Panc1 (cell line): ENCODE measurements around the gene ZNF185. TPM values are rescaled to one million over a fixed set of nuclear protein-coding genes. Genes with fewer than 3 reads are reported as not detected.

ENCODE experiments used
- ATAC-seq: fragments of 200-7000 bp; cut with Tn5 transposase; 2 replicates; pipeline ENCODE4 v1.9.1; 2020; ENCODE audit warnings: mild to moderate bottlenecking, moderate library complexity
- BruUV-seq: library from RNA; stranded (reverse); fragments of 400-500 nt; replicated peaks from 2 replicates; lab custom pipeline; 2021; lab: Mats Ljungman, UMichigan
- CTCF ChIA-PET: fragments of 300-600 bp; sonication (Branson Sonifier 250); formaldehyde crosslinking; loops from one replicate; lab custom pipeline; 2022; ENCODE audit warnings: antibody characterized with exemption; lab: Charles Lee
- POLR2A ChIA-PET: fragments of 300-600 bp; sonication (Branson Sonifier 250); formaldehyde crosslinking; loops from one replicate; lab custom pipeline; 2022; ENCODE audit warnings: antibody characterized with exemption; lab: Charles Lee
- DNase-seq: peaks from one replicate; pipeline ENCODE4 v3.0.0-alpha.2; 2010; ENCODE audit warnings: low read depth, low spot score
- H3K27ac ChIP-seq: 2 replicates; pipeline ENCODE4 v1.5.1; 2011; ENCODE audit warnings: mild to moderate bottlenecking, low read length, inconsistent platforms
- H3K27me3 ChIP-seq: fragments of 200-500 bp; sonication (Bioruptor generic); 2 replicates; pipeline ENCODE4 v1.6.0; 2014; ENCODE audit warnings: low read length, inconsistent platforms; ENCODE audit not compliant: control insufficient read depth, insufficient read depth
- H3K36me3 ChIP-seq: fragments of 200-500 bp; sonication (Bioruptor generic); 2 replicates; pipeline ENCODE4 v1.5.1; 2014; ENCODE audit warnings: inconsistent platforms, mild to moderate bottlenecking, low read length, moderate library complexity; ENCODE audit not compliant: control insufficient read depth, insufficient read depth
- H3K4me1 ChIP-seq: 2 replicates; pipeline ENCODE4 v1.5.1; 2011; ENCODE audit warnings: inconsistent platforms, mild to moderate bottlenecking, low read length, moderate library complexity; ENCODE audit not compliant: control insufficient read depth, insufficient read depth
- H3K4me3 ChIP-seq, 2 experiments: 2 replicates each; pipeline ENCODE4 v1.5.1; 2011 to 2012; ENCODE audit warnings: low read depth in 2 of 2, low read length in 2 of 2, mild to moderate bottlenecking in 2 of 2, inconsistent platforms in 1 of 2, moderate library complexity in 1 of 2
- H3K9me3 ChIP-seq: fragments of 200-500 bp; sonication (Bioruptor generic); 2 replicates; pipeline ENCODE4 v1.5.1; 2014; ENCODE audit warnings: low read depth, mild to moderate bottlenecking, inconsistent platforms, low read length, moderate library complexity; ENCODE audit not compliant: control insufficient read depth, insufficient read depth
- POLR2AphosphoS5 ChIP-seq: IDR thresholded peaks from 2 replicates; pipeline ENCODE4 v1.6.1; 2012; ENCODE audit warnings: mild to moderate bottlenecking, low read depth, low read length, moderate library complexity
- SIN3A ChIP-seq: IDR thresholded peaks from 2 replicates; pipeline ENCODE4 v1.6.1; 2012; ENCODE audit warnings: low read depth, mild to moderate bottlenecking, low read length, moderate library complexity, borderline replicate concordance; ENCODE audit not compliant: insufficient read depth
- TCF7L2 ChIP-seq: IDR thresholded peaks from 2 replicates; pipeline ENCODE4 v1.6.1; 2011; ENCODE audit warnings: mild to moderate bottlenecking, low read depth, low read length, inconsistent platforms
- in situ Hi-C: cut with HindIII; loops from 2 replicates; pipeline ENCODE4 v1.10.0; 2016; ENCODE audit warnings: low sequenced_read_pairs, low pct_unique_long_range_greater_than_20kb
- intact Hi-C: fragments of 100-400 bp; cut with micrococcal nuclease; formaldehyde crosslinking; loops from one replicate; pipeline ENCODE4 v1.10.0; 2022; ENCODE audit not compliant: unreplicated experiment
- total RNA-seq: library from RNA; stranded (reverse); gene quantifications from one replicate; pipeline ENCODE4 v1.2.1, GENCODE V29; 2021; ENCODE audit not compliant: unreplicated experiment
- TF ChIP-seq, protein P1 (sequence below), 2 experiments: IDR thresholded peaks; 2 replicates each; pipeline ENCODE4 v1.6.1; 2011 to 2012; ENCODE audit warnings: low read depth in 2 of 2, control low read depth in 1 of 2, low read length in 1 of 2, mild to moderate bottlenecking in 1 of 2, moderate library complexity in 1 of 2; ENCODE audit not compliant: insufficient read depth in 1 of 2
- TF ChIP-seq, protein P2 (sequence below): fragments of 450-650 bp; IDR thresholded peaks from 2 replicates; pipeline ENCODE4 v1.5.1; 2017; ENCODE audit warnings: mild to moderate bottlenecking

ZNF185 gene
- total RNA-seq, 1 experiment from 2014 or later = 5.4 TPM

DNA sequence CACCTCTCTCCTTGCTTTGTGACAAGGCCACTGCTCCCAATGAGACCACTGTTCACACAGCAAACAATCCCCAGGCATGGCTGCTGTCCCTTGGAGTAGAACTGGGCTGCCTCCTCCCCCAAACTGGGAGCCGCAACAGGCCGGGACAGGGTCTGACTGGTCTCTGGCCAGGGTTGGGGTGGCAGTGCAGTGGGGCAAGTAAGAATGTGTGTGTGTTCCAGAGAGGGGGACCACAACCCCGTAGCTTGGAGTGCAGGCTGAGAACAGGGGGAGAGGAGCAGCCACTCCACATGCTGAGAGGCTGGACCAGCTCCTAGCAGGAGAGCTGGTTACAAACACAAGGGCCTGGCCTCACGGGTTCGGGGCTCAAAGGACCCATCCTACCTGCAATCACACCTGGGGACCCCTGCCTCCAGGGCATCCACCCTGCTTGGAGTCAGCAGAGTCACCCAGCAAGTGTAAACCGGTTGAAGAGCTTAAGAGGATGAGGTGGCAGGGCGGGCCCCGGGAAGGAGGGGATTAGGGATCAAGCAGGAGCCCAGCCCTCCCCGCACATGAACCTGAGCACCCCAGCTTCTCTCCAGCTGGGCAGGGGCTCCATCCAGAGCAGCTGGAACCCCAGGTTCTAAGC lies 3.8 kb upstream of the ZNF185 start:
- Histone ChIP-seq H3K4me1 (no peaks in the 10 kb centered on the region), H3K9me3 (no peaks in the 10 kb centered on the region), H3K36me3 (no peaks in the 10 kb centered on the region), H3K27me3 (peaks cover 4% of the 10 kb centered on the region; the same call in 1 of the 2 replicates), H3K4me3 (no peak overlapping the region), H3K27ac (no peak overlapping the region)
- intact Hi-C loops = no loop called here
- POLR2A ChIA-PET = interaction anchor here (0.6 kb wide), 1 partner anchor 15 kb away, joined by 4 read pairs; no protein-coding TSS in a partner anchor
- no peak for ATAC-seq
- no TSS peak for BruUV-seq
- in situ Hi-C loops = no loop called here
- no peak for DNase-seq
- CTCF ChIA-PET = no interaction called here
- TF ChIP-seq, protein P1, sequence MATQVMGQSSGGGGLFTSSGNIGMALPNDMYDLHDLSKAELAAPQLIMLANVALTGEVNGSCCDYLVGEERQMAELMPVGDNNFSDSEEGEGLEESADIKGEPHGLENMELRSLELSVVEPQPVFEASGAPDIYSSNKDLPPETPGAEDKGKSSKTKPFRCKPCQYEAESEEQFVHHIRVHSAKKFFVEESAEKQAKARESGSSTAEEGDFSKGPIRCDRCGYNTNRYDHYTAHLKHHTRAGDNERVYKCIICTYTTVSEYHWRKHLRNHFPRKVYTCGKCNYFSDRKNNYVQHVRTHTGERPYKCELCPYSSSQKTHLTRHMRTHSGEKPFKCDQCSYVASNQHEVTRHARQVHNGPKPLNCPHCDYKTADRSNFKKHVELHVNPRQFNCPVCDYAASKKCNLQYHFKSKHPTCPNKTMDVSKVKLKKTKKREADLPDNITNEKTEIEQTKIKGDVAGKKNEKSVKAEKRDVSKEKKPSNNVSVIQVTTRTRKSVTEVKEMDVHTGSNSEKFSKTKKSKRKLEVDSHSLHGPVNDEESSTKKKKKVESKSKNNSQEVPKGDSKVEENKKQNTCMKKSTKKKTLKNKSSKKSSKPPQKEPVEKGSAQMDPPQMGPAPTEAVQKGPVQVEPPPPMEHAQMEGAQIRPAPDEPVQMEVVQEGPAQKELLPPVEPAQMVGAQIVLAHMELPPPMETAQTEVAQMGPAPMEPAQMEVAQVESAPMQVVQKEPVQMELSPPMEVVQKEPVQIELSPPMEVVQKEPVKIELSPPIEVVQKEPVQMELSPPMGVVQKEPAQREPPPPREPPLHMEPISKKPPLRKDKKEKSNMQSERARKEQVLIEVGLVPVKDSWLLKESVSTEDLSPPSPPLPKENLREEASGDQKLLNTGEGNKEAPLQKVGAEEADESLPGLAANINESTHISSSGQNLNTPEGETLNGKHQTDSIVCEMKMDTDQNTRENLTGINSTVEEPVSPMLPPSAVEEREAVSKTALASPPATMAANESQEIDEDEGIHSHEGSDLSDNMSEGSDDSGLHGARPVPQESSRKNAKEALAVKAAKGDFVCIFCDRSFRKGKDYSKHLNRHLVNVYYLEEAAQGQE (IDR thresholded peaks at IDR 0.05; ENCODE audit: insufficient read depth in 1 of 2, low read depth in 2 of 2, low read length in 1 of 2) = no peak
- TF ChIP-seq, protein P2, sequence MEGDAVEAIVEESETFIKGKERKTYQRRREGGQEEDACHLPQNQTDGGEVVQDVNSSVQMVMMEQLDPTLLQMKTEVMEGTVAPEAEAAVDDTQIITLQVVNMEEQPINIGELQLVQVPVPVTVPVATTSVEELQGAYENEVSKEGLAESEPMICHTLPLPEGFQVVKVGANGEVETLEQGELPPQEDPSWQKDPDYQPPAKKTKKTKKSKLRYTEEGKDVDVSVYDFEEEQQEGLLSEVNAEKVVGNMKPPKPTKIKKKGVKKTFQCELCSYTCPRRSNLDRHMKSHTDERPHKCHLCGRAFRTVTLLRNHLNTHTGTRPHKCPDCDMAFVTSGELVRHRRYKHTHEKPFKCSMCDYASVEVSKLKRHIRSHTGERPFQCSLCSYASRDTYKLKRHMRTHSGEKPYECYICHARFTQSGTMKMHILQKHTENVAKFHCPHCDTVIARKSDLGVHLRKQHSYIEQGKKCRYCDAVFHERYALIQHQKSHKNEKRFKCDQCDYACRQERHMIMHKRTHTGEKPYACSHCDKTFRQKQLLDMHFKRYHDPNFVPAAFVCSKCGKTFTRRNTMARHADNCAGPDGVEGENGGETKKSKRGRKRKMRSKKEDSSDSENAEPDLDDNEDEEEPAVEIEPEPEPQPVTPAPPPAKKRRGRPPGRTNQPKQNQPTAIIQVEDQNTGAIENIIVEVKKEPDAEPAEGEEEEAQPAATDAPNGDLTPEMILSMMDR = no peak
- TF ChIP-seq SIN3A (no peak), TCF7L2 (no peak), POLR2AphosphoS5 (no peak)

DNA sequence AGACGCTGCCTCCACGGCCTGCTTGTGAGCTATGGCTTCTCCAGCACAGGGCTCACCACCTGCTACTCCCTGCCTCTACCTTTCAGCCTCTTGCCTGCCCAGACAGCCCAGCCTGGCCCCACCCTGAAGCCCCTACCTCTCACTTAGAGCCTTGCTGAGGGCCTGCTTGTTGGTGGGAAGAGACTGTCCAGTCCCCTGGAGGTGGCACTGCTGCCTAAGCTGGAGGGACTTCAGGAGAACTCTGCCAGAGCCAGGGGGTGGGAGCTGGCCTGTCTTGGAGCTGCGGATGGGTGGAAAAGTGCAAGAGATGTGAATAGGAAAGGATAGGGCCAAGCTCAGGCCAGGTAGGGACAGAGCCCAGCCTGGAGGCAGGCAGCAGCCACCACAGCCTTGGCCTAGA lies 2.7 kb upstream of the ZNF185 start:
- no peaks in the 10 kb centered on the region for H3K36me3 ChIP-seq
- ChIA-PET CTCF (no interaction called here), POLR2A (no interaction called here)
- BruUV-seq = no TSS peak
- H3K27ac ChIP-seq = no peak overlapping the region
- TF ChIP-seq, protein P1 (IDR thresholded peaks at IDR 0.05; ENCODE audit: insufficient read depth in 1 of 2, low read depth in 2 of 2, low read length in 1 of 2) = no peak
- TF ChIP-seq, protein P2 = no peak
- TF ChIP-seq POLR2AphosphoS5 = no peak
- no peak for TF ChIP-seq TCF7L2
- TF ChIP-seq SIN3A = no peak
- intact Hi-C loops = no loop called here
- no peak overlapping the region for H3K4me3 ChIP-seq
- DNase-seq = no peak
- peaks cover 4% of the 10 kb centered on the region; the same call in 1 of the 2 replicates for H3K27me3 ChIP-seq
- no peak for ATAC-seq
- H3K4me1 ChIP-seq = no peaks in the 10 kb centered on the region
- in situ Hi-C loops = no loop called here
- no peaks in the 10 kb centered on the region for H3K9me3 ChIP-seq
